ENCODE measurements around the gene METTL2B.

- TF ChIP-seq, protein P1, sequence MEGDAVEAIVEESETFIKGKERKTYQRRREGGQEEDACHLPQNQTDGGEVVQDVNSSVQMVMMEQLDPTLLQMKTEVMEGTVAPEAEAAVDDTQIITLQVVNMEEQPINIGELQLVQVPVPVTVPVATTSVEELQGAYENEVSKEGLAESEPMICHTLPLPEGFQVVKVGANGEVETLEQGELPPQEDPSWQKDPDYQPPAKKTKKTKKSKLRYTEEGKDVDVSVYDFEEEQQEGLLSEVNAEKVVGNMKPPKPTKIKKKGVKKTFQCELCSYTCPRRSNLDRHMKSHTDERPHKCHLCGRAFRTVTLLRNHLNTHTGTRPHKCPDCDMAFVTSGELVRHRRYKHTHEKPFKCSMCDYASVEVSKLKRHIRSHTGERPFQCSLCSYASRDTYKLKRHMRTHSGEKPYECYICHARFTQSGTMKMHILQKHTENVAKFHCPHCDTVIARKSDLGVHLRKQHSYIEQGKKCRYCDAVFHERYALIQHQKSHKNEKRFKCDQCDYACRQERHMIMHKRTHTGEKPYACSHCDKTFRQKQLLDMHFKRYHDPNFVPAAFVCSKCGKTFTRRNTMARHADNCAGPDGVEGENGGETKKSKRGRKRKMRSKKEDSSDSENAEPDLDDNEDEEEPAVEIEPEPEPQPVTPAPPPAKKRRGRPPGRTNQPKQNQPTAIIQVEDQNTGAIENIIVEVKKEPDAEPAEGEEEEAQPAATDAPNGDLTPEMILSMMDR (IDR thresholded peaks at IDR 0.05): peak in 1 of 3 donors; percentile 5
- no peak for TF ChIP-seq POLR2A (IDR thresholded peaks at IDR 0.05)
These were observed 21.6 kb upstream of the METTL2B start for GRCh38 chr7:128454808-128455542.

Measured in ovary (tissue), 3 donors.